ENCODE measurements around the gene CRADD. TPM values are rescaled to one million over a fixed set of nuclear protein-coding genes. Genes with fewer than 3 reads are reported as not detected.
A peak's percentile ranks its signal among the peaks of the same experiment; 100 is the strongest.

Gene CRADD
- polyA plus RNA-seq, 1 of the 3 experiments (the other 2 are of a cell fraction) = 13.6 TPM

DNA sequence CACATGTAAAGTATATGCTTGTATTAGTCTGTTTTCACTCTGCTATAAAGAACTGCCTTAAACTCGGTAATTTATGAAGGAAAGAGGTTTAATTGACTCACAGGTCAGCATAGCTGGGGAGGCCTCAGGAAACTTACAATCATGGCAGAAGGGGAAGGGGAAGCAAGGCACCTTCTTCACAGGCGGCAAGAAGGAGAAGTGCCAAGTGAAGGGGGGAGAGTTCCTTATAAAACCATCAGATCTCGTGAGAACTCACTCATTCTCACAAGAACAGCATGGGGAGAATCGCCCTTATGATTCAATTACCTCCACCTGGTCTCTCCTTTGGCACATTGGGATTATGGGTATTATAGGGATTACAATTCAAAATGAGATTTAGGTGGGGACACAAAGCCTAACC, 241.7 kb downstream of the CRADD start:
- 0 out of 2 replicates have a peak overlapping the region, but pooled peaks have one; percentile 37 for H3K4me2 ChIP-seq
- no peaks in the 10 kb centered on the region for H3K36me3 ChIP-seq (replicated peaks in 1 of 2; ENCODE audit: control insufficient read depth in 1 of 2, insufficient read depth in 2 of 2, low read length in 1 of 2)
- H3K9ac ChIP-seq = peak overlapping the region; percentile 70; the same call in 1 of the 2 replicates
- no peaks in the 10 kb centered on the region for H3K9me2 ChIP-seq
- WGBS (ENCODE audit: low lambda C conversion rate) = 78% methylated on average over 4 of the region's 4 CpGs
- H3K27me3 ChIP-seq (ENCODE audit: insufficient read depth) = no peaks in the 10 kb centered on the region
- ChIA-PET CTCF (no interaction called here), POLR2A (no interaction called here)
- TF ChIP-seq, protein P1, sequence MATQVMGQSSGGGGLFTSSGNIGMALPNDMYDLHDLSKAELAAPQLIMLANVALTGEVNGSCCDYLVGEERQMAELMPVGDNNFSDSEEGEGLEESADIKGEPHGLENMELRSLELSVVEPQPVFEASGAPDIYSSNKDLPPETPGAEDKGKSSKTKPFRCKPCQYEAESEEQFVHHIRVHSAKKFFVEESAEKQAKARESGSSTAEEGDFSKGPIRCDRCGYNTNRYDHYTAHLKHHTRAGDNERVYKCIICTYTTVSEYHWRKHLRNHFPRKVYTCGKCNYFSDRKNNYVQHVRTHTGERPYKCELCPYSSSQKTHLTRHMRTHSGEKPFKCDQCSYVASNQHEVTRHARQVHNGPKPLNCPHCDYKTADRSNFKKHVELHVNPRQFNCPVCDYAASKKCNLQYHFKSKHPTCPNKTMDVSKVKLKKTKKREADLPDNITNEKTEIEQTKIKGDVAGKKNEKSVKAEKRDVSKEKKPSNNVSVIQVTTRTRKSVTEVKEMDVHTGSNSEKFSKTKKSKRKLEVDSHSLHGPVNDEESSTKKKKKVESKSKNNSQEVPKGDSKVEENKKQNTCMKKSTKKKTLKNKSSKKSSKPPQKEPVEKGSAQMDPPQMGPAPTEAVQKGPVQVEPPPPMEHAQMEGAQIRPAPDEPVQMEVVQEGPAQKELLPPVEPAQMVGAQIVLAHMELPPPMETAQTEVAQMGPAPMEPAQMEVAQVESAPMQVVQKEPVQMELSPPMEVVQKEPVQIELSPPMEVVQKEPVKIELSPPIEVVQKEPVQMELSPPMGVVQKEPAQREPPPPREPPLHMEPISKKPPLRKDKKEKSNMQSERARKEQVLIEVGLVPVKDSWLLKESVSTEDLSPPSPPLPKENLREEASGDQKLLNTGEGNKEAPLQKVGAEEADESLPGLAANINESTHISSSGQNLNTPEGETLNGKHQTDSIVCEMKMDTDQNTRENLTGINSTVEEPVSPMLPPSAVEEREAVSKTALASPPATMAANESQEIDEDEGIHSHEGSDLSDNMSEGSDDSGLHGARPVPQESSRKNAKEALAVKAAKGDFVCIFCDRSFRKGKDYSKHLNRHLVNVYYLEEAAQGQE (IDR thresholded peaks at IDR 0.05; ENCODE audit: low read depth, low read length) = no peak
- H3K4me3 ChIP-seq (ENCODE audit: low read depth in 2 of 2, low read length in 1 of 2) = no peak overlapping the region
- H2AFZ ChIP-seq (ENCODE audit: low read depth) = peak overlapping the region; percentile 61; the same call in 1 of the 2 replicates
- no peaks in the 10 kb centered on the region for H4K20me1 ChIP-seq (ENCODE audit: insufficient read depth)
- peaks cover 28% of the 10 kb centered on the region for H3F3A ChIP-seq (replicated peaks; ENCODE audit: insufficient read depth)
- H3K27ac ChIP-seq (ENCODE audit: low read depth in 2 of 2, low read length in 1 of 2) = peak overlapping the region in 1 of 2 experiments; percentile 91; a peak in 2 of 4 replicates
- DNase-seq = no peak
- no peaks in the 10 kb centered on the region for H3K9me3 ChIP-seq
- peaks cover 0 to 21% of the 10 kb centered on the region in 2 experiments; a peak in 1 of 4 replicates for H3K4me1 ChIP-seq (ENCODE audit: control insufficient read depth in 1 of 2, insufficient read depth in 2 of 2, low read depth in 1 of 2, low read length in 1 of 2)
- no peaks in the 10 kb centered on the region for H3K79me2 ChIP-seq (ENCODE audit: insufficient read depth)

DNA sequence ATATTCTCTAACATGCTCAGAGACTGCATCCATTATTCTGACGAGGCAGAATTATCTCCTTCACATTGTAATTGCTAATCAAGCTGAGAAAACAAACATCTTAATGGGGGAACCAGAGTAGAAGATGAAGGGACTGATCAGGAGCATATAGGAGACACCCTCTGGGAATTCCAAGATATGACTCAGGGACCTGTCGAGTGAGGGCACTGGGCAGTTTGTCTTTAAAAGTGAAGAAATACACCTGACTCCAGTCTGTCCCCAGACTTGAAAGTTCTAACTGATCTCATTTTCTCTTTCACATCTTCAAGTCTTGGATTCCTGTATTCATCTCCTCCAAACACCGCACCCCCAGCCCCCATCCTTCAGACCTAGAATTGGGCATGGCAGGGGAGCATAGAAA, 244.3 kb downstream of the CRADD start:
- no peaks in the 10 kb centered on the region for H3K27me3 ChIP-seq (ENCODE audit: insufficient read depth)
- no peak overlapping the region for H3K9ac ChIP-seq
- H3K4me1 ChIP-seq (ENCODE audit: control insufficient read depth in 1 of 2, insufficient read depth in 2 of 2, low read depth in 1 of 2, low read length in 1 of 2) = peaks cover 0 to 14% of the 10 kb centered on the region in 2 experiments; a peak in 1 of 4 replicates
- no peaks in the 10 kb centered on the region for H3K79me2 ChIP-seq (ENCODE audit: insufficient read depth)
- no peak overlapping the region for H2AFZ ChIP-seq (ENCODE audit: low read depth)
- no peaks in the 10 kb centered on the region for H4K20me1 ChIP-seq (ENCODE audit: insufficient read depth)
- H3K9me3 ChIP-seq = no peaks in the 10 kb centered on the region; the same call in 1 of the 2 replicates
- H3K27ac ChIP-seq (ENCODE audit: low read depth in 2 of 2, low read length in 1 of 2) = no peak overlapping the region
- CTCF ChIA-PET = no interaction called here
- POLR2A ChIA-PET = no interaction called here
- no peak for DNase-seq
- peaks cover 20% of the 10 kb centered on the region for H3F3A ChIP-seq (replicated peaks; ENCODE audit: insufficient read depth)
- TF ChIP-seq NFIC (IDR thresholded peaks at IDR 0.05; ENCODE audit: borderline replicate concordance) = no peak
- no peak for TF ChIP-seq GATA2 (CRISPR knock-in tag; IDR thresholded peaks at IDR 0.05)
- TF ChIP-seq RFX5 (IDR thresholded peaks at IDR 0.05; ENCODE audit: low read length) = no peak
- TF ChIP-seq, protein P2, sequence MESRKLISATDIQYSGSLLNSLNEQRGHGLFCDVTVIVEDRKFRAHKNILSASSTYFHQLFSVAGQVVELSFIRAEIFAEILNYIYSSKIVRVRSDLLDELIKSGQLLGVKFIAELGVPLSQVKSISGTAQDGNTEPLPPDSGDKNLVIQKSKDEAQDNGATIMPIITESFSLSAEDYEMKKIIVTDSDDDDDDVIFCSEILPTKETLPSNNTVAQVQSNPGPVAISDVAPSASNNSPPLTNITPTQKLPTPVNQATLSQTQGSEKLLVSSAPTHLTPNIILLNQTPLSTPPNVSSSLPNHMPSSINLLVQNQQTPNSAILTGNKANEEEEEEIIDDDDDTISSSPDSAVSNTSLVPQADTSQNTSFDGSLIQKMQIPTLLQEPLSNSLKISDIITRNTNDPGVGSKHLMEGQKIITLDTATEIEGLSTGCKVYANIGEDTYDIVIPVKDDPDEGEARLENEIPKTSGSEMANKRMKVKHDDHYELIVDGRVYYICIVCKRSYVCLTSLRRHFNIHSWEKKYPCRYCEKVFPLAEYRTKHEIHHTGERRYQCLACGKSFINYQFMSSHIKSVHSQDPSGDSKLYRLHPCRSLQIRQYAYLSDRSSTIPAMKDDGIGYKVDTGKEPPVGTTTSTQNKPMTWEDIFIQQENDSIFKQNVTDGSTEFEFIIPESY (IDR thresholded peaks at IDR 0.05; ENCODE audit: borderline replicate concordance, low read depth) = no peak
- no peak for TF ChIP-seq GABPA (IDR thresholded peaks at IDR 0.05; ENCODE audit: low read depth)
- no peak for TF ChIP-seq ELF1 (IDR thresholded peaks at IDR 0.05)
- TF ChIP-seq, protein P3, sequence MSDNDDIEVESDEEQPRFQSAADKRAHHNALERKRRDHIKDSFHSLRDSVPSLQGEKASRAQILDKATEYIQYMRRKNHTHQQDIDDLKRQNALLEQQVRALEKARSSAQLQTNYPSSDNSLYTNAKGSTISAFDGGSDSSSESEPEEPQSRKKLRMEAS (IDR thresholded peaks at IDR 0.05; ENCODE audit: low read depth) = no peak
- TF ChIP-seq SIN3A (IDR thresholded peaks at IDR 0.05; ENCODE audit: borderline replicate concordance, low read depth, low read length) = no peak
- no peak for TF ChIP-seq MXI1 (IDR thresholded peaks at IDR 0.05; ENCODE audit: low read depth, low read length)
- no peak overlapping the region for H3K4me3 ChIP-seq (ENCODE audit: low read depth in 2 of 2, low read length in 1 of 2)
- WGBS (ENCODE audit: low lambda C conversion rate) = 76% methylated on average over 3 of the region's 3 CpGs
- no peak overlapping the region for H3K4me2 ChIP-seq
- H3K9me2 ChIP-seq = no peaks in the 10 kb centered on the region
- no peaks in the 10 kb centered on the region for H3K36me3 ChIP-seq (replicated peaks in 1 of 2; ENCODE audit: control insufficient read depth in 1 of 2, insufficient read depth in 2 of 2, low read length in 1 of 2)
